ENCODE results near the gene CCDC183. TPM values are rescaled to one million over a fixed set of nuclear protein-coding genes. Genes with fewer than 3 reads are reported as not detected.
A peak's percentile ranks its signal among the peaks of the same experiment; 100 is the strongest.

Gene CCDC183
- total and polyA plus RNA-seq, 9 donors = 0.47 to 11.8 (median 5.7) TPM

DNA sequence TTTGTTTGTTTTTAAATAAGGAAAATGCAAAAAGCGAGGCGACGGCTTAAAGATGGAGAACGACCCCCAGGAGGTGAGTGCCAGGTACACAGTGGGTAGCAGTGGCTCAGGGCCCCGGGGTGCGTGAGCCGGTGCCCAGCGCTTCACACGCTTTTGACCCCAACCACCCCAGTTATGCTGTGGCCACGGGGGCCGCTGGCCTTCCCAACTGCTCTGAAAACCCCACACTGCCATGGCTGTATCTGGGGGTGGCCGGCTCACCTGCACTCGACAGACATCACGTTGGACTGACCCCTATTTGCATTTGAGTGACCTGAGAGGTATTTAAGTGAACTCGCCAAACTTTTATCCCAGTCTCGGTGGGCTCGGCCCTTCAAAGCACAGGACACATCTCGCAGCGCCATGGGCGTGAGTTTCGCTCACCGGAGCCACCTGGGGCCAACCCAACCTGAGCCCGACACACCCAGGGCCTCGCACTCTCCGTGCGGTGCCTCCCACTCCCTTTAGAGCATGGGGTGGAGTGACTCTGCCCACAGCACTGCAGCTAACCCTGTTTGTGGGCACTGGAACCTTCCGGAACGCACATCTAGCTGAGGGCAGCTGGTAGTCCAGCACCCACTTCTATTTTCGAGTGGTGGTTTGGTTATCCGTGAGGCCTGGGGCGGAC lies 32.5 kb downstream of the CCDC183 start:
- H3K9me3 ChIP-seq = no peaks in the 10 kb centered on the region
- WGBS, 3 donors = 91 to 95% (median 93%) methylated on average over 31 of the region's 31 CpGs
- DNase-seq = peak in 1 of 5 donors; percentile 25
- H3K27me3 ChIP-seq = no peaks in the 10 kb centered on the region
- TF ChIP-seq, protein P1, sequence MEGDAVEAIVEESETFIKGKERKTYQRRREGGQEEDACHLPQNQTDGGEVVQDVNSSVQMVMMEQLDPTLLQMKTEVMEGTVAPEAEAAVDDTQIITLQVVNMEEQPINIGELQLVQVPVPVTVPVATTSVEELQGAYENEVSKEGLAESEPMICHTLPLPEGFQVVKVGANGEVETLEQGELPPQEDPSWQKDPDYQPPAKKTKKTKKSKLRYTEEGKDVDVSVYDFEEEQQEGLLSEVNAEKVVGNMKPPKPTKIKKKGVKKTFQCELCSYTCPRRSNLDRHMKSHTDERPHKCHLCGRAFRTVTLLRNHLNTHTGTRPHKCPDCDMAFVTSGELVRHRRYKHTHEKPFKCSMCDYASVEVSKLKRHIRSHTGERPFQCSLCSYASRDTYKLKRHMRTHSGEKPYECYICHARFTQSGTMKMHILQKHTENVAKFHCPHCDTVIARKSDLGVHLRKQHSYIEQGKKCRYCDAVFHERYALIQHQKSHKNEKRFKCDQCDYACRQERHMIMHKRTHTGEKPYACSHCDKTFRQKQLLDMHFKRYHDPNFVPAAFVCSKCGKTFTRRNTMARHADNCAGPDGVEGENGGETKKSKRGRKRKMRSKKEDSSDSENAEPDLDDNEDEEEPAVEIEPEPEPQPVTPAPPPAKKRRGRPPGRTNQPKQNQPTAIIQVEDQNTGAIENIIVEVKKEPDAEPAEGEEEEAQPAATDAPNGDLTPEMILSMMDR (IDR thresholded peaks at IDR 0.05) = no peak
- TF ChIP-seq POLR2A (IDR thresholded peaks at IDR 0.05) (no peak), EP300 (IDR thresholded peaks at IDR 0.05) (no peak)
- H3K4me1 ChIP-seq (ENCODE audit: insufficient read depth) = no peaks in the 10 kb centered on the region
- no peak overlapping the region for H3K27ac ChIP-seq
- H3K36me3 ChIP-seq = no peaks in the 10 kb centered on the region
- H3K4me3 ChIP-seq = no peak overlapping the region
- intact Hi-C loops (cut with DNase I) = no loop called here

- Histone ChIP-seq H3K27me3 (no peaks in the 10 kb centered on the region), H3K4me3 (no peak overlapping the region), H3K36me3 (no peaks in the 10 kb centered on the region), H3K9me3 (no peaks in the 10 kb centered on the region), H3K4me1 (ENCODE audit: insufficient read depth) (no peaks in the 10 kb centered on the region), H3K27ac (no peak overlapping the region)
- TF ChIP-seq, protein P1 (IDR thresholded peaks at IDR 0.05) = no peak
- no peak for TF ChIP-seq POLR2A (IDR thresholded peaks at IDR 0.05)
- TF ChIP-seq EP300 (IDR thresholded peaks at IDR 0.05) = no peak
- intact Hi-C loops (cut with DNase I) = no loop called here
- WGBS, 3 donors = 85 to 90% (median 89%) methylated on average over 10 to 14 of the region's 14 CpGs
- peak in 2 of 5 donors; percentile 8 to 18 for DNase-seq
These were observed 33.3 kb downstream of the CCDC183 start for GRCh38 chr9:136829412-136829811.

DNA sequence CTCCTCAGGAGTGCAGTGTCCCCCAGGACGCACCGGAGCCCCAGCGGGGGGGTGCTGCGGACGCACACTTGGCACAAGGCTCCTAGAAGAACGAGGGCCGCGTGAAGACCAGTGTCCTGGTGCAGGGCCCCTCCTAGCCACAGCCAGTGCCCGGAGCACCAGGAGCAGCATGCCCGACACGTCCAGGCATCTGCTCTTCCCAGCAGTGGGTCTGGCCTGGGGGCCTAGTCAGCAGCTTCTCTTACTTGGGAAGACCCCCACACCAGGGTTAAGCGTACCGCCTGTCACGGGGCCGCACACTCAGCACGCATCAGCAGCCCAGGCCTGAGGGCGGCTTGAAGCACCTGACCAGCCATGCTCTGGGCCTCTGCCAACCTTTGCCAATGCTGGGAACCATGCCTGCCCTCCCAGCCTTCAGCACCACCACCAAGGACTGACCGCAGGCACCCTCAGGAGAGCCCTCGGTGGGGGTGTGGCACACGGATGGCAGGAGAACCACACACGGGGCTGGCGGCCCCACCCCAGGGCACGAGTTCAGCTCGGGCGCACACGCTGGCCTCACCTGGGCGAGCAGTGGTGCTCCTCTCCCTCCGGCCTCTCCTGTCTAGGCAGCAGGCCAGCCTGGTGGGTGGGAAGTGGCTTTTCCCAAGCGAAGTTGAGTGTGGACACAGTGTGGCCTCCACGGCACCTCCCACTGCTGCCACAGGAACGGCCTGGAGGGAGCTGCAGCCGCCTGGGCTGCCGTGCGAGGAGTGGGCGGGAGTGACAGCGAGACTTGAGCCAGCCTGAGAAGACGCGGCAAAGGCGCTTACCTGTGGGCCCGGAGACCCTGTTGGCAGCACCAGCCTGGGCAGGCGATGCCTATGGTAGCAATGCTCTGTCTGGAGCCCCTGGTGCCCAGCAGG lies 34.1 kb downstream of the CCDC183 start:
- DNase-seq = peak in 3 of 5 donors; percentile 10 to 28 (median 22)
- WGBS, 3 donors = 87 to 90% (median 87%) methylated on average over 29 to 41 of the region's 41 CpGs
- Histone ChIP-seq H3K4me3 (no peak overlapping the region), H3K27me3 (no peaks in the 10 kb centered on the region), H3K36me3 (no peaks in the 10 kb centered on the region), H3K9me3 (no peaks in the 10 kb centered on the region), H3K27ac (no peak overlapping the region), H3K4me1 (ENCODE audit: insufficient read depth) (no peaks in the 10 kb centered on the region)
- TF ChIP-seq EP300 (IDR thresholded peaks at IDR 0.05) (no peak), POLR2A (IDR thresholded peaks at IDR 0.05) (no peak)
- TF ChIP-seq, protein P1 (IDR thresholded peaks at IDR 0.05) = no peak
- intact Hi-C loops (cut with DNase I) = no loop called here

DNA sequence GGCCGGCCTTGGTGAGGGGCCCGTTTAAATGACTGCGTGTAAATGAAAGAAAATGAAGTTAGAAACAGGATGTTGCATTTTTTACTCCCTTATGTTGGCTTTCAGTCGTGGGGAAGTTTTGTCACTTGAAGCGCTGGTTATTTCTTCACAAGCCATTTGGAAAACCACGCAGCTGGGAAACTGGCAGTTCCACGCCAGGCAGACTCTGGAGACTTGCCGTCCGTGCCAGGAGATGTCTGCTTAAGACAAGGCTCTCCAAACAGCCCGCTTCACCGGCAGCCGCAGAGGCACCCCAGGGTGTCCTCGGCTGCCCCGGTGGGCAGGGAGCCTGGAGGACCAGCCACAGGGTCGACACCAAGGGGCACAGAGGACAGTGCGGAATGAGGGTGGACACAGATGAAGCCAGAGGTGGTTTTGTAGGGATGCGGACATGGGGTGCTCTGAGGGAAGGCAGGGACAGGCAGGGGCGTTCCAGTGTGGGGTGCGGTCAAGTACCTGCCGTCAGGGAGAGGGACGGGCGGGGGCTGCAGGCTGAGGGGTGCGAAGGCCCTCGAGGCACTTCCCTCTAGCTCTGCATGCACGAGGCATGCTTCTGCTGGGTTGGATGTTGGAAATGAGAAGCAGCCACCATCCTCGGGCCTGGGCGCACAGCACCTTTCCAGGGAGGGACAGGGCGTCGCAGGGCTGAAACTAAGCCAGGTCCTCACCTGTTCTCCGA lies 35.0 kb downstream of the CCDC183 start:
- H3K27ac ChIP-seq = no peak overlapping the region
- no peaks in the 10 kb centered on the region for H3K4me1 ChIP-seq (ENCODE audit: insufficient read depth)
- H3K9me3 ChIP-seq = no peaks in the 10 kb centered on the region
- no peaks in the 10 kb centered on the region for H3K36me3 ChIP-seq
- no peak overlapping the region for H3K4me3 ChIP-seq
- intact Hi-C loops (cut with DNase I) = no loop called here
- DNase-seq = peak in 1 of 5 donors; percentile 19
- H3K27me3 ChIP-seq = no peaks in the 10 kb centered on the region
- 88 to 89% (median 88%) methylated on average over 30 of the region's 30 CpGs for WGBS, 3 donors
- TF ChIP-seq EP300 (IDR thresholded peaks at IDR 0.05) (no peak), POLR2A (IDR thresholded peaks at IDR 0.05) (no peak)
- TF ChIP-seq, protein P1 (IDR thresholded peaks at IDR 0.05) = no peak
